ENCODE data around the gene GALNTL6.

GRCh38 chr4:172809319-172809718 is 996.1 kb downstream of the GALNTL6 start:
- TF ChIP-seq, protein P1, sequence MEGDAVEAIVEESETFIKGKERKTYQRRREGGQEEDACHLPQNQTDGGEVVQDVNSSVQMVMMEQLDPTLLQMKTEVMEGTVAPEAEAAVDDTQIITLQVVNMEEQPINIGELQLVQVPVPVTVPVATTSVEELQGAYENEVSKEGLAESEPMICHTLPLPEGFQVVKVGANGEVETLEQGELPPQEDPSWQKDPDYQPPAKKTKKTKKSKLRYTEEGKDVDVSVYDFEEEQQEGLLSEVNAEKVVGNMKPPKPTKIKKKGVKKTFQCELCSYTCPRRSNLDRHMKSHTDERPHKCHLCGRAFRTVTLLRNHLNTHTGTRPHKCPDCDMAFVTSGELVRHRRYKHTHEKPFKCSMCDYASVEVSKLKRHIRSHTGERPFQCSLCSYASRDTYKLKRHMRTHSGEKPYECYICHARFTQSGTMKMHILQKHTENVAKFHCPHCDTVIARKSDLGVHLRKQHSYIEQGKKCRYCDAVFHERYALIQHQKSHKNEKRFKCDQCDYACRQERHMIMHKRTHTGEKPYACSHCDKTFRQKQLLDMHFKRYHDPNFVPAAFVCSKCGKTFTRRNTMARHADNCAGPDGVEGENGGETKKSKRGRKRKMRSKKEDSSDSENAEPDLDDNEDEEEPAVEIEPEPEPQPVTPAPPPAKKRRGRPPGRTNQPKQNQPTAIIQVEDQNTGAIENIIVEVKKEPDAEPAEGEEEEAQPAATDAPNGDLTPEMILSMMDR (IDR thresholded peaks at IDR 0.05; ENCODE audit: extremely low read depth in 1 of 2, insufficient read depth in 1 of 2, low read depth in 1 of 2, low read length in 2 of 2): no peak
- TF ChIP-seq EZH2 (IDR thresholded peaks at IDR 0.05; ENCODE audit: borderline replicate concordance, low read depth, low read length, severe bottlenecking): no peak

Measured in endothelial cell of umbilical vein (primary cell).